HG03159 (cell line): ENCODE results near the gene TCF12.
"Not testable (repeated sequence)": the region's sequence is repeated elsewhere in the genome, so short reads cannot be mapped to it uniquely, and the experiment has no call there.

ENCODE experiments used
- ATAC-seq: cut with Tn5 transposase; IDR thresholded peaks from one replicate; pipeline ENCODE4 v1.9.1; 2021; ENCODE audit warnings: mild to moderate bottlenecking, moderate library complexity; ENCODE audit not compliant: unreplicated experiment

Gene TCF12

GRCh38 chr15:57129064-57129463 lies 210.6 kb downstream of the TCF12 start:
- no peak for ATAC-seq

GRCh38 chr15:57130956-57131355 lies 212.5 kb downstream of the TCF12 start:
- ATAC-seq = no peak

- no peak for ATAC-seq
Measured at GRCh38 chr15:57133127-57133968, 214.9 kb downstream of the TCF12 start.

GRCh38 chr15:57134071-57134605 lies 215.7 kb downstream of the TCF12 start:
- no peak for ATAC-seq

- ATAC-seq = no peak
Measured at GRCh38 chr15:57134851-57135250, 216.4 kb downstream of the TCF12 start.

GRCh38 chr15:57135800-57136199 lies 217.4 kb downstream of the TCF12 start:
- ATAC-seq = no peak

- no peak for ATAC-seq
Measured at GRCh38 chr15:57138349-57138788, 219.9 kb downstream of the TCF12 start.

GRCh38 chr15:57143511-57144078 lies 225.2 kb downstream of the TCF12 start:
- ATAC-seq = no peak

GRCh38 chr15:57144448-57144847 lies 226.0 kb downstream of the TCF12 start:
- no peak for ATAC-seq

- no peak for ATAC-seq
Measured at GRCh38 chr15:57146506-57147201, 228.2 kb downstream of the TCF12 start.

- ATAC-seq = no peak
Measured at GRCh38 chr15:57147621-57148020, 229.2 kb downstream of the TCF12 start.

GRCh38 chr15:57148262-57148661 lies 229.8 kb downstream of the TCF12 start:
- ATAC-seq = no peak

GRCh38 chr15:57149196-57149595 lies 230.8 kb downstream of the TCF12 start:
- ATAC-seq = no peak

GRCh38 chr15:57150066-57150865 lies 231.8 kb downstream of the TCF12 start:
- no peak for ATAC-seq

GRCh38 chr15:57150866-57151203 lies 232.4 kb downstream of the TCF12 start:
- not testable (repeated sequence) for ATAC-seq

GRCh38 chr15:57152133-57152532 lies 233.7 kb downstream of the TCF12 start:
- no peak for ATAC-seq

- ATAC-seq = peak; percentile 53
Measured at GRCh38 chr15:57152666-57153539, 234.5 kb downstream of the TCF12 start.

- ATAC-seq = no peak
Measured at GRCh38 chr15:57156210-57156884, 237.9 kb downstream of the TCF12 start.

- no peak for ATAC-seq
Measured at GRCh38 chr15:57158589-57158988, 240.1 kb downstream of the TCF12 start.
